ENCODE results near the gene NDC80. TPM values are rescaled to one million over a fixed set of nuclear protein-coding genes. Genes with fewer than 3 reads are reported as not detected.
"Not testable (repeated sequence)": the region's sequence is repeated elsewhere in the genome, so short reads cannot be mapped to it uniquely, and the experiment has no call there.

Gene NDC80
- 10 to 100 TPM; 12.7 to 30.2 (median 25.4) TPM for total RNA-seq (2021; fragmentation: NEBNext Ultra II Directional; extraction: Animal tissue kit (Norgen Biotek cat#: 25700))
- long read RNA-seq, transcript NDC80-201 (17 exons, 2,172 nt) = major isoform, 18 of 29 reads
- long read RNA-seq, partial matches to known transcripts = 9 of 29 reads
- long read RNA-seq, other reads (novel, unspliced or antisense) = 2 of 29 reads

DNA sequence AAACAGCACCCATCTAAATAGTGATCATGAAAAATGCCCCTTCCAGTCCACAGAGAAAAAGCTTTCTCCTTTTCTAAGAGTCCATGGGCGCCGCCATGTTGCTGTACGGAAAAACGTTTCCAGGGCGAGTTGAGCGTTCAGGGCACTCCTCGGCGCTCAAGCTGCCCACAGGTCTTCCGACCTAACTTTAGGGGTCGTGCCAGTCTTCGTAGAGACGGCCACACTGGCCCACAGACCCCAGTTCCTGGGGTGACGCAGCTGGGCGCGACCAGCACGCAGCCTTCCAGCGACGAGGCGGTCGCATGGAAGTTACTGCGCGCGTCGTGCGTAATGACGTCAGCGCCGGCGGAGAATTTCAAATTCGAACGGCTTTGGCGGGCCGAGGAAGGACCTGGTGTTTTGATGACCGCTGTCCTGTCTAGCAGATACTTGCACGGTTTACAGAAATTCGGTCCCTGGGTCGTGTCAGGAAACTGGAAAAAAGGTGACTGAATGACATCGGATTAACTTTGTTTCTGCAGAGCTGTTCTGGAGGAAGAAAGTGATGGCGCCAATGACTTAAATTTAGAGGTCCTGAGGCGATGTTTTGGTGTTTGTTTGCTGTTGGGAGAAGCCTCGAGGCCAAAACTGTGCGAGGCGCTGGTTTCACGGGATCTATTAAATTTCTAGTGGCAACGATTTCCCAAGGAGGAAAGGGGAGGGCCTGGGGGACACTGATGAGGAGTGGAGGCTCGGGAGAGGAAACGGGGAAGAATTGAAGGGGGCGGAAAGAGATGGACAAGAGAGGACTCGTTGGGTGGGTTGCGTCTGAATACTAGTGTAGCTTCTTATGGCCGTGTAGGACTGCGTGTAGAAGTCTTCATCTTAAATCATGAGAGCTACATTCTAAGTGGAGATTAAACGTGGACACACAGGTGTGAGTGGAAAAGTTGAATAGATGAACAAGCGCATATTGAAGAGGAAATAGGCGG, at the start of gene NDC80, which contains the start of gene METTL4:
Gene NDC80, plus strand, starts transcription at position 358 of the 971 bp plus-strand sequence. CDS start 1,429 bp downstream, outside the sequence.
Gene METTL4, minus strand, starts transcription at position 306 of the 971 bp plus-strand sequence. CDS start 4,289 bp downstream, outside the sequence.
- DNase-seq = peak; percentile 79
- Mint-ChIP-seq H3K4me1 (ENCODE audit: low read depth) (peaks cover 55% of the 10 kb centered on the region), H3K4me3 (peak within 1 kb of the TSS; percentile 99), H3K9me3 (no peaks in the 10 kb centered on the region), H3K27ac (peak within 1 kb of the TSS; percentile 99), H3K36me3 (ENCODE audit: low read depth) (peaks cover 4% of the 10 kb centered on the region), H3K27me3 (ENCODE audit: insufficient read depth) (no peaks in the 10 kb centered on the region; the same call in 1 of the 2 replicates)
- TF ChIP-seq, protein P1, sequence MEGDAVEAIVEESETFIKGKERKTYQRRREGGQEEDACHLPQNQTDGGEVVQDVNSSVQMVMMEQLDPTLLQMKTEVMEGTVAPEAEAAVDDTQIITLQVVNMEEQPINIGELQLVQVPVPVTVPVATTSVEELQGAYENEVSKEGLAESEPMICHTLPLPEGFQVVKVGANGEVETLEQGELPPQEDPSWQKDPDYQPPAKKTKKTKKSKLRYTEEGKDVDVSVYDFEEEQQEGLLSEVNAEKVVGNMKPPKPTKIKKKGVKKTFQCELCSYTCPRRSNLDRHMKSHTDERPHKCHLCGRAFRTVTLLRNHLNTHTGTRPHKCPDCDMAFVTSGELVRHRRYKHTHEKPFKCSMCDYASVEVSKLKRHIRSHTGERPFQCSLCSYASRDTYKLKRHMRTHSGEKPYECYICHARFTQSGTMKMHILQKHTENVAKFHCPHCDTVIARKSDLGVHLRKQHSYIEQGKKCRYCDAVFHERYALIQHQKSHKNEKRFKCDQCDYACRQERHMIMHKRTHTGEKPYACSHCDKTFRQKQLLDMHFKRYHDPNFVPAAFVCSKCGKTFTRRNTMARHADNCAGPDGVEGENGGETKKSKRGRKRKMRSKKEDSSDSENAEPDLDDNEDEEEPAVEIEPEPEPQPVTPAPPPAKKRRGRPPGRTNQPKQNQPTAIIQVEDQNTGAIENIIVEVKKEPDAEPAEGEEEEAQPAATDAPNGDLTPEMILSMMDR (IDR thresholded peaks at IDR 0.05) = no peak

DNA sequence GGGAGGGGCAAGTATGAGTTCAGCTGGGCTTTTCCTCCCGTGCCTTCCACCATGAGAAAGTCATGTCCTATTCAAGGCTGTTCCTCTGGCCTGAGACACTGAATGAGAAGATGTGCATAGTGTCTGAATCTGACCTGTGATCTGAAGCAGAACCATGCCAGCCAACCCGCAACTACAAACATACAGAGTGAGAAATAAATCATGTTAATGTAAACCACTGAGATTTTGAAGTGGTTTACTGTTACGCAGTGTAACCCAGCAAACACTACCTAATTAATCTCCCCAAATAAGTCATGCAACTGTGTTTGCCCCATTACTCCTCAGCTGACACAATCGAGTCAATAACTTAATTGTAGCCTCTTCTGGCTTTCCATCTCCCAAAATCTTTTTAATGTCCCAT, 49.2 kb upstream of the NDC80 start:
- no peak for DNase-seq
- H3K4me3 Mint-ChIP-seq = no peak overlapping the region
- no peaks in the 10 kb centered on the region for H3K9me3 Mint-ChIP-seq
- peaks cover 3% of the 10 kb centered on the region; the same call in 1 of the 2 replicates for H3K27me3 Mint-ChIP-seq (ENCODE audit: insufficient read depth)
- H3K36me3 Mint-ChIP-seq (ENCODE audit: low read depth) = no peaks in the 10 kb centered on the region
- TF ChIP-seq, protein P1 (IDR thresholded peaks at IDR 0.05) = no peak
- H3K4me1 Mint-ChIP-seq (ENCODE audit: low read depth) = peaks cover 6% of the 10 kb centered on the region; the same call in 1 of the 2 replicates
- no peak overlapping the region for H3K27ac Mint-ChIP-seq

DNA sequence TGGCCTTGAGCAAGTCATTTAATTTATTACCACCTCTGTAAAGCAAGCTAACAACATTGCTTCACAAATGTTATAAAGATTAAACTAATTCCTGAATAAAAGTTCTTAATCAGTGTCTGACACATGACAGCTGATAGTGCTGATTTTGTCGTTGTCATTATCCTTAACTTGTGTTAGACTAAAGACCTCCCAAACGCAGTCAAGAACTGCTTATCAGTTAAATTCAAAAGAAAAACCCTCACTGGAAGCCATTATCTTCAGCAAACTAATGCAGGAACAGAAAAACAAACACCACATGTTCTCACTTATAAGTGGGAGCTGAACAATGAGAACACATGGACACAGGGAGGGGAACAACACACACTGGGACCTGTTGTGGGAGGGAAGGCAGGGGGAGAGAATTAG, 46.6 kb upstream of the NDC80 start:
- not testable (repeated sequence) for DNase-seq; H3K36me3 Mint-ChIP-seq (ENCODE audit: low read depth); H3K9me3 Mint-ChIP-seq

DNA sequence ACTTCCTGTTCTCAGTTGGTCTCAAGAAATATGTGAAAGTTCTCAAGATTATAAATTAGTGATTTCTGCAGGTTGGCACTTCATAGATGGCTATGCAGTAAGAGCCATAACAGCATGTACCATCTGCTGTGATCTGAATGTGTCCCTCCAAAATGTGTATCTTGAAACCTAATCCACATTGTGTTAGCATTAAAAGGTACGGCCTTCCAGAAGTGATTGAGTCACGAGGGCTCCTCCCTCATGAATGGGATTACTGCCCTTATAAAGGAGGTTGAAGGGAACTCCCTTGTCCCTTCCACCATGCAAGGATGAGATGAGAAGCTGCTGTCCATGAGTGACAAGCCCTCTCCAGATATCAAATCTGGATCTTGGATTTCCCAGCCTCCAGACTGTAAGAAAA, 45.0 kb upstream of the NDC80 start:
- TF ChIP-seq, protein P1 (IDR thresholded peaks at IDR 0.05) = no peak
- H3K4me1 Mint-ChIP-seq (ENCODE audit: low read depth) = peaks cover 6% of the 10 kb centered on the region; the same call in 1 of the 2 replicates

More for the DNA sequence above, 46.6 kb upstream of the NDC80 start:
- H3K27ac Mint-ChIP-seq; H3K4me1 Mint-ChIP-seq (ENCODE audit: low read depth); H3K4me3 Mint-ChIP-seq; H3K27me3 Mint-ChIP-seq (ENCODE audit: insufficient read depth): not testable (repeated sequence)

DNA sequence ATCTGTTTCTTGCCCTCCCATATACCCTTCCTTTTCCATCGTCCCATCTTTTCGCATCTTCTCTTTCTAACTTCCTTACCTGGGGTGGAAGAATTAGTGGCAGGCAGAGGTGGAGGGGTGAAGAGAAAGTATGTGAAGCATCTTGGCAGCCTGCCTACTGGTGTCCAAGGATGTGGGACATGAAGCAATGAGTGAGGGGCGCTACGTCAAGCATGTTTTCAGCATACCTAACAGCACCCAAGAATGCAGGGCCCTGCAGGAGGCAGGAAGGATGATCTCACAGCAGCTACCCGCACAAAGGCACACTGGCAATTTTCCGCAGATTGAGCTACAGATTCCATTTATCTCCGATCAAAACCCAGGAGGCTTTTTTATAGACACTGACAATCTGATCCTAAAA, 42.2 kb upstream of the NDC80 start:
- peaks cover 16% of the 10 kb centered on the region for H3K36me3 Mint-ChIP-seq (ENCODE audit: low read depth)
- no peak overlapping the region for H3K27ac Mint-ChIP-seq
- H3K27me3 Mint-ChIP-seq (ENCODE audit: insufficient read depth) = no peaks in the 10 kb centered on the region
- no peak for DNase-seq
- 0 out of 2 replicates have a peak, but pooled peaks cover 6% of the 10 kb centered on the region for H3K9me3 Mint-ChIP-seq
- TF ChIP-seq, protein P1 (IDR thresholded peaks at IDR 0.05) = no peak
- no peak overlapping the region for H3K4me3 Mint-ChIP-seq
- H3K4me1 Mint-ChIP-seq (ENCODE audit: low read depth) = peaks cover 6% of the 10 kb centered on the region; the same call in 1 of the 2 replicates

More for the DNA sequence above, 45.0 kb upstream of the NDC80 start:
- H3K9me3 Mint-ChIP-seq = no peaks in the 10 kb centered on the region
- H3K36me3 Mint-ChIP-seq (ENCODE audit: low read depth) = no peaks in the 10 kb centered on the region
- no peak for DNase-seq
- H3K4me3 Mint-ChIP-seq = no peak overlapping the region
- no peaks in the 10 kb centered on the region for H3K27me3 Mint-ChIP-seq (ENCODE audit: insufficient read depth)
- H3K27ac Mint-ChIP-seq = no peak overlapping the region

All from HFFc6 (cell line).